GM12875 (cell line): ENCODE results near the gene SEMA4D.

ENCODE experiments used
- H3K4me3 ChIP-seq: one replicate; pipeline ENCODE4 v1.5.1; 2011; ENCODE audit warnings: low read depth, low read length, control low read depth
- CTCF ChIP-seq: IDR thresholded peaks from 2 replicates; pipeline ENCODE4 v1.5.1; 2011; ENCODE audit warnings: low read depth, mild to moderate bottlenecking, control low read depth, inconsistent platforms, low read length, moderate library complexity, borderline replicate concordance; ENCODE audit not compliant: insufficient read depth

Gene SEMA4D

DNA sequence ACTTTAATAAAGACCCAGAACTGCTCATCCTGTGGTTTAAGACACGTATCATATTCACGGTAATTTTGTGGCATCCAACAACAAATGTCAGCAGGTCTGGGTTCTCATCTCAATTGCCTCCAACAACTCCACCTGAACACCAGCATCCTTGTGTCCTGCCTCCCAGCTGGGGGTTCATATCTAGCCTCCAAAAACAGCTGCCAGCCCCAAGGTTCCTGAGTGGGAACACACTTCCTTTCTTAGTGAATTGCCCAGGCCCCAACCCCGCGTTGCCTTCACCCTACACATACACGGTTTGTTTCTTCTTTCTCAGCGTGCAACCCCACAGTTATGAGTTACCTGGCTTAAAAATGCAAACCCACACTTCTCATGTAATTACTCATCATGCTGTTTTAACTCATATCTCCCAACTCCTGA, 77.9 kb downstream of the SEMA4D start:
- H3K4me3 ChIP-seq = no peak overlapping the region

DNA sequence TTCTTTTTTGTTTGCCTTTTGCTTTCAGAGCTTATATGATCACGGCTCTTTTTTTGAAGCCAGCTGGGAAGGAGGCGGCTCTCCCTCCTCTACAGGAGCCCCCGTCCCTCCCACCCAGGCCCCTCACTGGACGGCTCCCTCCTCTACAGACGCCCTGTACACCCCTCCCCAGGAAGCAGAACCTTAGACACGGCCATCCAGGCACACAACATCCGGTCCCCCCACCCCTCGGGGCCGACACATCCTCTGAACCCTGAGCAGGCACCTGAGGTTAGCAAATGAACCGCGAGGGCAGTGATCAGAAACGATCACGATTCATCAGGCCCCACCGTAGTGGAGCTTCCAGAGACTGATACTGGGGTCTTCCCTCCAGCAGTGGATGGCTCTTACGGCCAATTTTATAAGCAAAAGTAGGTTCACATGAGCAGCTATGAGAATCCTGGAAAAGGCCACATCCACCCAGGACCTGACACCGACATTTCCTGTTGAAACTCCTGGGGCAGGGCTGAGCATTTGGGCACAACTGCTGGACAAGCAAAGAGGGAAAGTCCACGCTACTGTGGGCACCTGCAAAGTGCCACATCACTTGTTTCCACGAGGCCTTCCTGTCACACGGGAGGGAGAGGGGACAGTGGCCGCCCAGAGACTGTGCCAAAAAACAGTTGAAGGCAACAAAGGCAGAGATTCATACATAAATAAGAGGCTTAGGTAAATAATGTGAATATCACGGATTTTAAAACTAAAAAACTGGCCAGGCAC, 78.9 kb downstream of the SEMA4D start:
- peak overlapping the region; percentile 26 for H3K4me3 ChIP-seq
- TF ChIP-seq CTCF = no peak

More for the DNA sequence above, 77.9 kb downstream of the SEMA4D start:
- no peak for TF ChIP-seq CTCF

DNA sequence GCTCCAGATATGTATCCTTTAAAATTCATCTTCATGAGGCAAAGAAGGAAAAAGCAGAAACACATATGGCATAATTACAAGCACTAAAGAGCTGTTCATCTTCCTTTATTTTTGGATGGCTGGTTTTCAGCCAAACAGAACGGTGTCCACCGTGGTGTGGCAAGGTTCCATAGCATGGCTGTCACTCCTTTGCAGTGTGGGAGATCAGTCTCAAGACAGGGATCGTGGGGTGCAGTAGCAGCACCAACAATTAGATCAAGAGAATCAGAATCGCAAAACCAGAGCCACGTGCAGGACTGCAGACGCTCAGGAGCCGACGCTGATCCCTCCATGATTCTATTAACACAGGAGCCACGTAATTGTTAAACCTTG, 79.5 kb downstream of the SEMA4D start:
- no peak for TF ChIP-seq CTCF
- peak overlapping the region; percentile 28 for H3K4me3 ChIP-seq

GRCh38 chr9:89417832-89418473, 80.0 kb downstream of the SEMA4D start:
- peak overlapping the region; percentile 45 for H3K4me3 ChIP-seq
- no peak for TF ChIP-seq CTCF

GRCh38 chr9:89414670-89415324, 83.1 kb downstream of the SEMA4D start:
- no peak overlapping the region for H3K4me3 ChIP-seq
- TF ChIP-seq CTCF = no peak

DNA sequence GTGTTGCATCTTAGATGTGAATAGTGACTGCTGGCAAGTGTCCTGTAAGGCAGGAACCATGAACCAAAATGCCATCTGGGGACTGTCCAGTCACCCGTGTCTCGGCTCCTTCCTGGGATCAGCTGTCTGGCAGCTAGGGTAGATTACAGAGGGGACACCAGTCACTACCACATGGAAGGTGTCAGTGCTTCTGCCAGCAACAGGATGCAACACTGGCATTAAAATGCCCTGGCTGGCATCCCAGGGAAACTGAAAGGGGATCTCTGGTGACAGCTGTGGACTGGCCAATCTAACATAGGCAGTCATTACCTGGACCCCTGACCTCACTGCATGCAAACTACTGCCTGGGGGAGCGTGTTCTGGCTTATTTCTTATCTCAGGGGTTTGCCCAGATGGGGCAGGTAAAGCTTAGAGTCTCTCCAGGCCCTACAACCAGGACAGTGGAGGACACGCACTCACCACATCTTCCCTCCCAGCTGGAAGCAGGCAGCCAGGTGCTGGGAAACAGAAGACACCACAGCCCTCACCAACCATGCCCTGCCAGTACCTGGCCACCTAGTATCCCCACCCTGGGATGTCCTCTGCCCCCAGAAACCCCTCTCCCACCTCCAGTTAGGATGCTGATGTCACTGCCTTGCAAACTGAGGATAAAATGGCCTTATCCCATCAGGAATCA, 83.8 kb downstream of the SEMA4D start:
- no peak for TF ChIP-seq CTCF
- H3K4me3 ChIP-seq = no peak overlapping the region

GRCh38 chr9:89412951-89413350, 85.0 kb downstream of the SEMA4D start:
- TF ChIP-seq CTCF = no peak
- H3K4me3 ChIP-seq = no peak overlapping the region
